HL-60 (cell line): ENCODE results near the gene CHRM5.

ENCODE experiments used
- GABPA ChIP-seq: IDR thresholded peaks from 2 replicates; pipeline ENCODE4 v1.6.1; 2012; ENCODE audit warnings: low read depth
- POLR2AphosphoS5 ChIP-seq: IDR thresholded peaks from 2 replicates; pipeline ENCODE4 v1.6.1; 2012; ENCODE audit warnings: low read depth
- REST ChIP-seq: IDR thresholded peaks from 2 replicates; pipeline ENCODE4 v1.6.1; 2012; ENCODE audit warnings: low read depth; ENCODE audit not compliant: insufficient replicate concordance
- TF ChIP-seq, protein P1 (sequence below): IDR thresholded peaks from one replicate; pipeline ENCODE4 v1.5.1; 2011; ENCODE audit warnings: low read length, control low read depth, inconsistent platforms; ENCODE audit not compliant: insufficient read depth

- TF ChIP-seq, protein P1, sequence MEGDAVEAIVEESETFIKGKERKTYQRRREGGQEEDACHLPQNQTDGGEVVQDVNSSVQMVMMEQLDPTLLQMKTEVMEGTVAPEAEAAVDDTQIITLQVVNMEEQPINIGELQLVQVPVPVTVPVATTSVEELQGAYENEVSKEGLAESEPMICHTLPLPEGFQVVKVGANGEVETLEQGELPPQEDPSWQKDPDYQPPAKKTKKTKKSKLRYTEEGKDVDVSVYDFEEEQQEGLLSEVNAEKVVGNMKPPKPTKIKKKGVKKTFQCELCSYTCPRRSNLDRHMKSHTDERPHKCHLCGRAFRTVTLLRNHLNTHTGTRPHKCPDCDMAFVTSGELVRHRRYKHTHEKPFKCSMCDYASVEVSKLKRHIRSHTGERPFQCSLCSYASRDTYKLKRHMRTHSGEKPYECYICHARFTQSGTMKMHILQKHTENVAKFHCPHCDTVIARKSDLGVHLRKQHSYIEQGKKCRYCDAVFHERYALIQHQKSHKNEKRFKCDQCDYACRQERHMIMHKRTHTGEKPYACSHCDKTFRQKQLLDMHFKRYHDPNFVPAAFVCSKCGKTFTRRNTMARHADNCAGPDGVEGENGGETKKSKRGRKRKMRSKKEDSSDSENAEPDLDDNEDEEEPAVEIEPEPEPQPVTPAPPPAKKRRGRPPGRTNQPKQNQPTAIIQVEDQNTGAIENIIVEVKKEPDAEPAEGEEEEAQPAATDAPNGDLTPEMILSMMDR, result no peak
- no peak for TF ChIP-seq POLR2AphosphoS5
- no peak for TF ChIP-seq REST
- TF ChIP-seq GABPA, result no peak
These were observed 96.1 kb downstream of the CHRM5 start for GRCh38 chr15:34064438-34064837.
